Measurements from ENCODE around the gene DSG4.

DNA sequence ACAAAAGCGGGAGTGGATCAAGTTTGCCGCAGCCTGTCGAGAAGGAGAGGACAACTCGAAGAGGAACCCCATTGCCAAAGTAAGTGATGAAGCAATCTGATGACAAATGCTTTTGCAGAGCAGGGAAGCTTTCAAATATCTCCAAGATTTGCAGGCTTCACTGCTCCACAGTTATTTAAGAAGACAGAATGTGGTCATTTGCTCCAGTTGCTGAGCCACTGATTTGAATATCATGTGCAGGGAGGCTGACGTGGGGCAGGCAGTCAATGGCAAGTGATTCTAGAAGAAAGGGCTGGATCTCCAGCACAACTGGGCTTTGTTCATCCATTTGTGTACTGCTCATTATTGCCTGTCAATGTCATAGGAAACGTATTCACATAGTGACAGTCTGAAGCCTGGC, 10.2 kb downstream of the DSG4 start:
- TF ChIP-seq, protein P1, sequence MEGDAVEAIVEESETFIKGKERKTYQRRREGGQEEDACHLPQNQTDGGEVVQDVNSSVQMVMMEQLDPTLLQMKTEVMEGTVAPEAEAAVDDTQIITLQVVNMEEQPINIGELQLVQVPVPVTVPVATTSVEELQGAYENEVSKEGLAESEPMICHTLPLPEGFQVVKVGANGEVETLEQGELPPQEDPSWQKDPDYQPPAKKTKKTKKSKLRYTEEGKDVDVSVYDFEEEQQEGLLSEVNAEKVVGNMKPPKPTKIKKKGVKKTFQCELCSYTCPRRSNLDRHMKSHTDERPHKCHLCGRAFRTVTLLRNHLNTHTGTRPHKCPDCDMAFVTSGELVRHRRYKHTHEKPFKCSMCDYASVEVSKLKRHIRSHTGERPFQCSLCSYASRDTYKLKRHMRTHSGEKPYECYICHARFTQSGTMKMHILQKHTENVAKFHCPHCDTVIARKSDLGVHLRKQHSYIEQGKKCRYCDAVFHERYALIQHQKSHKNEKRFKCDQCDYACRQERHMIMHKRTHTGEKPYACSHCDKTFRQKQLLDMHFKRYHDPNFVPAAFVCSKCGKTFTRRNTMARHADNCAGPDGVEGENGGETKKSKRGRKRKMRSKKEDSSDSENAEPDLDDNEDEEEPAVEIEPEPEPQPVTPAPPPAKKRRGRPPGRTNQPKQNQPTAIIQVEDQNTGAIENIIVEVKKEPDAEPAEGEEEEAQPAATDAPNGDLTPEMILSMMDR (IDR thresholded peaks at IDR 0.05), result no peak
- TF ChIP-seq POLR2A (IDR thresholded peaks at IDR 0.05), result no peak
- TF ChIP-seq POLR2AphosphoS5 (IDR thresholded peaks at IDR 0.05; ENCODE audit: insufficient read depth in 1 of 2, low read depth in 1 of 2), result no peak
